Stimulated activated effector memory CD8-positive, alpha-beta T cell treated with anti-CD3 and anti-CD28 coated beads, Interleukin-12 subunit alpha, Interleukin-12 subunit beta, amount 100 ng/mL, for 72 hours (primary cell): ENCODE data around the gene HAUS3.

ENCODE experiments used
- ATAC-seq: fragments of 150-1000 bp; cut with Tn5 transposase; 2 replicates; pipeline ENCODE4 v1.10.0; 2021
- DNase-seq, 2 donors: peaks; one replicate each; pipeline ENCODE4 v3.0.0; 2021 to 2022; ENCODE audit warnings: low spot score in 2 of 2
- H3K27ac Mint-ChIP-seq: one replicate; pipeline ENCODE4 v1.8.0; 2022; ENCODE audit warnings: mild to moderate bottlenecking, mixed read lengths
- H3K36me3 Mint-ChIP-seq: one replicate; pipeline ENCODE4 v1.8.0; 2022; ENCODE audit warnings: mild to moderate bottlenecking, mixed read lengths
- H3K4me1 Mint-ChIP-seq: one replicate; pipeline ENCODE4 v1.8.0; 2022; ENCODE audit warnings: mixed read lengths
- H3K4me3 Mint-ChIP-seq: one replicate; pipeline ENCODE4 v1.8.0; 2022; ENCODE audit warnings: mild to moderate bottlenecking, mixed read lengths
- H3K9me3 Mint-ChIP-seq: one replicate; pipeline ENCODE4 v1.8.0; 2022; ENCODE audit warnings: mixed read lengths

The HAUS3 gene

DNA sequence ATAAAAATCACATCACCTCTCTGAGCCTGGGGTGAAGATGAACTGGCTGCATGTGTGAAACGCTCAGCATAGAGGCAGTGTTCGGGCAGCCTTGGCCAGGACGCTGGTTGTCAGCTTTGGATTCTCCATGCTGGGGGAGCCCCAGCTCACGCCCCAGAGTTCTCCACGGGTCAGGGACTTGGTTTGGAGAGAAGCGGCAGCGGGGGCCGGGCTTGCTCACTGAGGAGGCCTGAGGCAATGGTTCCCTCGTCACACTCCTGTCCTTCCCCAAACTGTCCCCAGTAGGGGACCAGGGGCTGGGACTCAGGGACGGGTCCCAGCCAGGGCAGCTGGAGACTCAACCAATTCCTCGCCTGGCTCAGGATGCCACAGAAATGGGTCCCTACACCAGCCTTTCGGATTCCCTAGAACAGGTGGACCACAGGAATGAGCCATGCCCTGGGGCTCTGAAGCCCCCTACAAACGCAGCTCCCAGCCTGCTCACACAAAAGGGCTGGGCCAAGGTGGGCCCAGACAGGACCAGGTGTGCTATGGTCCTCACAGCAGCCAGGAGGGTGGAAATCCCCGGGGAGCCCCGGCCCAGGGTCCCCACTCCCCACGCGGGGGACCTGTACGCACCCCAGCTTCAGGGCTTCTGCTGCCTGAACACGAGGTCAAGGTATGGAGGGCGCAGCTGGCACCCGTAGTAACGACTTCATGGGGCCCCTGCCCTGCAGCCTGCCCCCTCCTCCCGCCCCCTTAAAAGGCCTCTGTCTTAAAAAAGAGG is 18.6 kb upstream of the HAUS3 start:
- DNase-seq (no peak), ATAC-seq (no peak)
- Mint-ChIP-seq H3K36me3 (peaks cover 8% of the 10 kb centered on the region), H3K4me1 (peaks cover 7% of the 10 kb centered on the region), H3K9me3 (no peaks in the 10 kb centered on the region), H3K27ac (peak overlapping the region; percentile 8), H3K4me3 (peak overlapping the region; percentile 66)

DNA sequence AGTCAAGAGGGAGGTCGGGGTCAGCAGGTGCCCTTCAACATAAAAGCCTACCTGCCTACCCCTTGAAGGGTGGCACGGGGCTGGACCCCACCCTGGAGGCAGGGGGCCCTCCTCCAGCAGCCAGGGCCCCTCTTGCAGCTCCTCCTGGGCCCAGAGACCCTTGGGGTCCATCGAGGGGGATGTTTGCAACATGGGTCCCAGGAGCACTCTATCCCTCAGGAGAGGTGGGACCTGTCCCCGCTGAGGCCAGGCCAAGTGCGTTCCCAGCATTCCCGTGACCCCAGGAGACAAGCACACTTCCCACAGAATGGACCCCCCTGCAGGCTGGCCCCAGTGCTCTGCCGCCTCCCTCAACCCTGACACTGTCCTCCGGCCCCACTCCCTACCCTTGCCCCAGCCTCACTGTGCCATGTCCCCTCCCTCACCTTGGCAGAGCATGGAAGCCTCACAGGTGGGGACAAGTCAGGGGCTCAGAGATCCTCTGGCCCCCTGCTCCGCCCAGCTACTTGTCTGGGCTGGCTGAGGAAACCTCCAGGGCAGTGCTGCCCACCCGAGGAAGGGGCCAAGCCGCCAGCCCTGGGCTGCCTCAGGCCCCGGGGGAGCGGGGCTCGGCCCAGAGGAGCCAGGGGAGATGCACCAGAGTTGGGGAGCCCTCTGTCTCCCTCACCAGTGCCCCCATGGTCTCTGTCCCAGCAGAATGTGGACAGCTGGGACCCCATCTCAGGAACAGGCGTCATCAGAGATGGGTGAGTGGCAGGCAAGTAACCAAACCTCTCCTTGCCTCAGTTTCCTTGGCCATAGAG is 17.8 kb upstream of the HAUS3 start:
- peak overlapping the region; percentile 8 for H3K27ac Mint-ChIP-seq
- H3K4me3 Mint-ChIP-seq, result peak overlapping the region; percentile 66
- no peaks in the 10 kb centered on the region for H3K9me3 Mint-ChIP-seq
- peaks cover 10% of the 10 kb centered on the region for H3K36me3 Mint-ChIP-seq
- DNase-seq (no peak), ATAC-seq (no peak)
- H3K4me1 Mint-ChIP-seq, result peaks cover 7% of the 10 kb centered on the region

DNA sequence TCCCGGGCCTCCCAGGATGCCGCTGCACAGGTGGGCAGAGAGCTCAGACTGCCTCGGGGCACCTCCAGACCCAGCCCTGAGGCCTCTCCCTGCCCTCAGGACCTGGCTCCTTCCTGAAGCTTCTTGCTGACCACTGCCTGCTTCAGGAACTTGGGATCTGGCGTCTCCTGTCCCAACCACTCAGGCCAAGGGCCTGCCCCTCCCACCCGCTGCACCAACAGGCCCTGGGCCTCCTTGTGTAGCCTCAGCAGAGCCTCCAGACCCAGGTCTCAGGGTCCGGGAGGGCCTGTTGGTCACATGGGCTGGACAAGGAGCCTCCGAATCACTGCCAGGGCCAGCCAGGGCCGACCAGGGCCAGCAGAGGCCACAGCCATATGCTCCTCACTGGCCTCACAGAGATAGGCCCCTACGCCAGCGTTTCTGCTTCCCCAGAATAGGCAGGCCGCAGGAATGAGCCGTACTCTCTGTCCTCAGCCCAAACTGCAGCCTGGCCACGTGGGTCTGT is 17.2 kb upstream of the HAUS3 start:
- peaks cover 7% of the 10 kb centered on the region for H3K4me1 Mint-ChIP-seq
- DNase-seq, result no peak
- no peaks in the 10 kb centered on the region for H3K9me3 Mint-ChIP-seq
- H3K4me3 Mint-ChIP-seq, result no peak overlapping the region
- peaks cover 11% of the 10 kb centered on the region for H3K36me3 Mint-ChIP-seq
- ATAC-seq, result no peak
- no peak overlapping the region for H3K27ac Mint-ChIP-seq

DNA sequence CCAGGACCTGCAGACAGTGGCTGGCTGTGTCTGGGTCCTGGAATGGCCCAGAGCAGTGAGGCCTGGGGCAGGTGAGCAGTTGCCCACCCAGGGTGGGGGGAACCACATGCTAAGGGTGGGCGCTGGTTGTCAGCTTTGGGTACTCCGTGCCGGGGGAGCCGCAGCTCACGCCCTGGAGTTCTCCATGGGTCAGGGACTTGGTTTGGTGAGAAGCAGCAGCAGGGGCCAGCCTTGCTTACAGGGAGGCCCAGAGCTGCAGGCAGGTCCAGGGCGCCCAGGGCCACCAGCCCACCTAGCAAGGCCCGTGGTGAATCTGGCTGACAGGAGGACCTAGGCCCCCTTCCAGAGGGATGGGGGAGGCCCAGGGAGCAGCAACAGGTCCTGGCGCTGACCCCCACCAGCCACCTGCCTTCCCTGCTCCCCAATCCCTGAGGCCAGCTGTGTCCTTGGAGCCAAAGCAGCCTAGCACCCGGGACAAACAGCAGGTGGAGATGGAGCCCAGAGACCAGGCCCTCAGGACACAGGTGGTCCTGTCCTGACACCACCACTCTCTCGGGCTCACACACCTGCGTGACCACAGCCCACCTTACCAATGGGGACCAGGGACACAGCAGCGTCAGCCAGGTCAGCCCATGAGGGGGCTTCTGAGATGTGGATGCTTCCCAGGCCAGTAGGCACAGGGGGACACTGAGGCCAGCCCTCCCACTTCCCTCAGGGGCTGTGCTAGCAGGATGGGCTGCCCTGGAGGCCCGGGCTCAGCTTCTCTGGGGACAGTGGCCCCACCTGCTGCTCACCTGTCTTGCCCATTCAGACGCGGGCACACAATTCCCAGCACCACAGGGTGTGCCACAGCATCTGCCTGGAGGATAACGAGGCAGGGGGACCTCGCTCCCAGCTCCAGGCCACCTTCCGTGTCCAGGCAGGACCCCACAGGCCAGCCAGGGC is 16.4 kb upstream of the HAUS3 start:
- H3K36me3 Mint-ChIP-seq, result peaks cover 10% of the 10 kb centered on the region
- H3K27ac Mint-ChIP-seq, result peak overlapping the region; percentile 77
- H3K4me3 Mint-ChIP-seq, result no peak overlapping the region
- ATAC-seq (no peak), DNase-seq (no peak)
- H3K9me3 Mint-ChIP-seq, result no peaks in the 10 kb centered on the region
- peaks cover 7% of the 10 kb centered on the region for H3K4me1 Mint-ChIP-seq

DNA sequence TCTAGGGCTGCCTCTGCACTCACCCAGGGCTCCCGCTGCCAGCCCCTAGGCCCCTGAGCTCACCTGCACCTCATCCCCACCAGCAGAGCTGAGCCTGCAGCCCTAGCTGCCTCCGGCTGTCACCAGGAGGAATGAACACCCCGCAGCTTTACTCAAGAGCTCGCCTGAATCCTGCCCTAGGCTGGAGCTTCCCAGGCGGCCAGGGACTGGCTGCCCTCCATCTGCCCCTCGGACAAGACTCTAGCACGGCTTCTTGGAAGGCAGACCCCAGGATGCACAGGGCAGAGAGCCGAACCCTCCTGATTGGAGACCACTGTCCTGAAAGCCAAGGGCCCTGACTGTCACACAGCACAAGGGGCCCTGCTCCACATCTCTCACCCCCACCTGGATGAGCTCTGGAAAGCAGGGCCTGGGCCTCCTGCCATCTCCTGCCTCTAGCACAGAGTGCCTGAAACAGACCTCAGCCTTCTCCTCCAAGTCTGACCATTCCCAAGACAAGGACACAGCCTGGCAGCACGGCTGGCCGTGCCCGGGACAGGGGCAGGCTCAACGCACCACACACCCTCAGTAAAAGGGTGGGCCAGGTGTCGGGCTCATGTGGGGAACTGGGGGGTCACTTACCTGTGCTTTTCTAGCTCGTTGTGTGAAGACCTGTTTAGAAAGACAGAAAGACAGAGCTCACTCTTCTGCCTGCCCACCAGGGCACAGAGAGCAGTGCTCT is 15.6 kb upstream of the HAUS3 start:
- ATAC-seq (no peak), DNase-seq (no peak)
- Mint-ChIP-seq H3K4me3 (no peak overlapping the region), H3K4me1 (peaks cover 12% of the 10 kb centered on the region), H3K36me3 (peaks cover 10% of the 10 kb centered on the region), H3K27ac (peak overlapping the region; percentile 77), H3K9me3 (no peaks in the 10 kb centered on the region)

DNA sequence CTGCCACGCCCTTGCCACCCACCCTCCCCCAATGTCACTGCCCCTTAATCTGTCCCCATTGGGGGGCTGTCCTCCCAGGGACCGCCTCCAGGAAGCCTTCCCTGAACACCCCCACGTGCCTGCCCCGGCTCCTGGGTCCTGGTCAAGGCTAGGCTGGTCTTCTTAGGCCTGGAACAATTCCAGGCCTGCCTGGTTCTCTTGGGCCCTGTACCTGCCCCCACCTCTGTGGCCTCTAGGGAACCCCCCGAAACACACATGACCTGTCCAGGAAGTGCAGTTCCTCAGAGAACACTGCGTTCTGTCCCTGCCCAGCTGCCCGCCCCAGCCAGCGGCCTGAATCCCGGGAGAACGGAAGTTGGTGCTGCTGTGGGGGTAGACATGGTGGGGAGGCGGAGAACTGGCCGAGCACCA is 14.9 kb upstream of the HAUS3 start:
- ATAC-seq (no peak), DNase-seq (peak in 1 of 2 donors; percentile 43)
- H3K9me3 Mint-ChIP-seq, result no peaks in the 10 kb centered on the region
- no peak overlapping the region for H3K4me3 Mint-ChIP-seq
- peaks cover 10% of the 10 kb centered on the region for H3K36me3 Mint-ChIP-seq
- H3K27ac Mint-ChIP-seq, result peak overlapping the region; percentile 77
- H3K4me1 Mint-ChIP-seq, result peaks cover 12% of the 10 kb centered on the region

DNA sequence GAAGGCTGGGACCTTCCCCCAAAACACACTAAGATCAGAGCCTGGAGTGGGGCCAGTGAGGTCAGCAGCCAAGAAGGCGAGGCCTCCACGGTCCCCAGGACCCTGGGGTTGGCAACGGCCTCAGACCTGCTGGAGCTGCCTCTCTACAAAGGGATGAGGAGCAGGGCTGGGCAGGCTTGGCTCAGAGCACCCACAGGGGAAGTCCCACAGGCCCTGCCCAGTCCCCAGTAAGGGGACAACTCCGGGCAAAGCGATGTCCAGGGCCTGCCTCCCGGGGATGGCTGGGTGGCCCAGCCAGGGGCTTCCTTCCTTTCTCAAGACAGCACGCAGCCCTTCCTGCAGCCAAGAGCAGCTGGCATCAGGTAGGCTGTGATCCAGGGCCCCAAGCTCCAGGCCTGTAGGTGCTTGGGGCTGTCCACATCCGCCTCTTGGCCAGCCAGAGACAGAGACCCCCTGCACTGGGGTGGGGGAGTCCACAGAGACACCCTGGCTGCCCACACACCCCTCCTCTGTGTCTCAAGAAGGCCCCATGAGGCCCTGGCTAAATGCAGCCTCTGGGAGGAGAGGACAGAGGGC is 14.3 kb upstream of the HAUS3 start:
- peak in 1 of 2 donors; percentile 48 for DNase-seq
- H3K4me1 Mint-ChIP-seq, result peaks cover 12% of the 10 kb centered on the region
- H3K36me3 Mint-ChIP-seq, result peaks cover 10% of the 10 kb centered on the region

DNA sequence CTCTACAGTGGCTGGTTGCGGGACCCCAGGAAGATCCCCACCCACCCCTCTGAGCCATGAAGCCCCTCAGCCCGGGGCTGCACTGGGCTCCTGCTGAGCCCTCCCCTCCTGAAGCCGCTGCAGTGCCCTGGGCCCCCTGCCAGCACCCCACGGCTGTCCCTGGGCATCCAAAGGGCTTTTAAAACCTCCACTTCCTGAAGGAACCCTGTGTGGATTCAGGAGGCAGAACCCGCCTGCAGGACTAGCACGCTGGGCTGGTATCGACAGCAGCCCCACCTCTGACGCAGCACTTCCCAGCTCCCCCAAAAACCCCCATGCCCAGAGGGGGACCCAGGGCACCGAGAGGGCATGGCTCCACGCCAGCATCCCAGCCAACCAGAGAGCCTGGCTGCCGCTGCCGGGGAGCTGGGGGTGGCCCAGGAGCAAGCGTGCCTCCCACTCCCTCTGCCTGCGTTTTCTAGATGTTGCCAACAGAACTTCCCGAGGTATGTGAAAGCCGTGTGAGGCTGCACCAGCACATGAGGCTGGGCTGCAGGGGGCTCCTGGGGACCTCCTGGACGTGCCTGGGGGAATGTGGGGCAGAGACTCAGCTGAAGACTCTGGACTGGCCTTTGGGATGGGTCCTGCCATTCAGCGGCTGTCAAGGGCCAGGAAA is 13.7 kb upstream of the HAUS3 start:
- H3K27ac Mint-ChIP-seq, result peak overlapping the region; percentile 77
- DNase-seq, result peak in 1 of 2 donors; percentile 44

More for the DNA sequence above, 14.3 kb upstream of the HAUS3 start:
- no peak for ATAC-seq
- no peaks in the 10 kb centered on the region for H3K9me3 Mint-ChIP-seq
- peak overlapping the region; percentile 77 for H3K27ac Mint-ChIP-seq
- no peak overlapping the region for H3K4me3 Mint-ChIP-seq

DNA sequence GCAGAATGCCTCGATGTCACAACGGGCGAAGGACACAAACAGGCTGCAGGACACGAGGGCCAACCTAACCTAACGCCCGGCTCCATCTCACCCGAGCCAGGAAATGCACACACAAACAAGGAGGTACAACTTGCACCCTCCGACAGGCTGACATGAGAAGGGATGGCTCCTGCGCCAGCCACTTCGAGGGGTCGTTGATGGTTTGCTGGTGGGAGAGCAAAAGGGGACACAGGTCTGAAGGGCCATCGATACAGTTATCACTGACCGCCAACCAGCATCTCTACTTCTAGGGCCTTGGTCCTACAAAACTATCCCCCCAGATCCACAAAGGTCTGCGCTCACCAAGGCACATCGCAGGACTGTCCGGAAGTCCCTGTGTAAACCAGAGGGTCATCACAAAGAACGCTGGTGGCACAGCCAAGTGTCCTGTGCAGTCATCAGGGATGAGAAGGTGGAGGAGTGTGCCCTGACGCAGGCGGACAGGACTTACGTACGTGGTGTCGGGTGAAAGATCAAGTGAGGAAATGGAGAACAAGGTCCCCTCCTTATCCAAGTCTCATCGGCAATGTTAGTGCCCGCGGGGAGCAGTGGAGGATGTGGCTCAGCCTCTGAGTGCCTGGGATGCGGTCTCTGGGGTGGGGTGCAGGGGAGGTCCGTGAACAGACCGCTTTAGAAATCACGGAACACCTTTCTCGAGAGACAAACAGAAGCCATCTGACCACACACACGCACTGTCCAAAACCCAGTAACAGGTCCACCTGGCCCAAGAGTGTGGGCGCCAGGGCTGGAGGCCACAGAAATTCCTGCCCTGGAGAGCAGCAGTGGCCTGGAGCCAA is 13.0 kb upstream of the HAUS3 start:
- H3K4me3 Mint-ChIP-seq, result no peak overlapping the region
- DNase-seq (no peak), ATAC-seq (no peak)
- no peaks in the 10 kb centered on the region for H3K9me3 Mint-ChIP-seq
- peaks cover 12% of the 10 kb centered on the region for H3K4me1 Mint-ChIP-seq
- H3K36me3 Mint-ChIP-seq, result peaks cover 10% of the 10 kb centered on the region
- peak overlapping the region; percentile 77 for H3K27ac Mint-ChIP-seq

More for the DNA sequence above, 13.7 kb upstream of the HAUS3 start:
- ATAC-seq, result no peak
- Mint-ChIP-seq H3K9me3 (no peaks in the 10 kb centered on the region), H3K4me1 (peaks cover 12% of the 10 kb centered on the region), H3K4me3 (no peak overlapping the region), H3K36me3 (peaks cover 10% of the 10 kb centered on the region)

DNA sequence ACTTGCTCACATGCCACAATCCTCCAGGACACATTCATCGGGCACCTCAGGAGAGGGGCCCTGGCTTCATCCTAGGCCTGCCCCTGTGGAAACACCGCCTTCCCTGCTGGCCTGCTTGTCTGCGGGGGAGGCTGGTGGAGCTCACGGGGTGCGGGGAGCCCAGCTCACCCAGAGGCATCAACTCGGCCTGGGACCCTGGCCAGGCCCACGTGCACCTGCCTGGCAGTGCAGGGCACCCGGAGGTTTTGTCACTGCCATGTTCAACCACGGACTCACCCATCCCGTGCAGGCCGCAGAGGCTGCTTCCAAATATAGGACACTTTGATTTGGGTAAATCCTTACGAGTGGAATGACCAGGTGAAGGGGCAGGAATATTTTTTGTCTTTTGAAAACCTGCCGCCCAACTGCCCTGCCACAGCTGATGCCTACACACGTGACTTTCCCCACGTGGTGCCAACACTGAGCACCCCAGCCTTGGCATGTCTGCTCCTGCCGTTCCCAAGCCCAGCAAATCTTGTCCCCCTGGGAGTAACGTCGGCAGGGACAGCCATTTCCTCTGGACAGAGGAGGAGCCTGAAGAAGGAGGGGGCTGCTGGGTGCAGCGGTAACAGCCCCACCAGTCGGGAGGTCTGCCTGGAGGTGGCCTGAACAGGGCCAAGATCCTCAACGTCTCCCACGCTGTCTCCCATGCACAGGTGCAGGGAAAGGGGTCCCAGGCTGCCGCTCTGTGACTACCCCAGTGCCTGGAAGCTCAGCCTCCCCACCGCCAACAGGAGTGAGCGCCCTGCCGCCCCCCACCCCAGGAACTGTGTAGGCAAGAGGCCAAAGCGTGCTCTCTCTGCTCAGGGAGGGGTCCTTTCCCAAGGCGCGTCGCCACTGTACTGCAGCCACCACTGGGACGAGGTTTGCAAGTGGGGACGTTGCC is 11.5 kb upstream of the HAUS3 start:
- no peak overlapping the region for H3K4me3 Mint-ChIP-seq
- peaks cover 12% of the 10 kb centered on the region for H3K4me1 Mint-ChIP-seq
- peak overlapping the region; percentile 72 for H3K27ac Mint-ChIP-seq
- ATAC-seq (no peak), DNase-seq (no peak)
- peaks cover 15% of the 10 kb centered on the region for H3K36me3 Mint-ChIP-seq
- no peaks in the 10 kb centered on the region for H3K9me3 Mint-ChIP-seq

DNA sequence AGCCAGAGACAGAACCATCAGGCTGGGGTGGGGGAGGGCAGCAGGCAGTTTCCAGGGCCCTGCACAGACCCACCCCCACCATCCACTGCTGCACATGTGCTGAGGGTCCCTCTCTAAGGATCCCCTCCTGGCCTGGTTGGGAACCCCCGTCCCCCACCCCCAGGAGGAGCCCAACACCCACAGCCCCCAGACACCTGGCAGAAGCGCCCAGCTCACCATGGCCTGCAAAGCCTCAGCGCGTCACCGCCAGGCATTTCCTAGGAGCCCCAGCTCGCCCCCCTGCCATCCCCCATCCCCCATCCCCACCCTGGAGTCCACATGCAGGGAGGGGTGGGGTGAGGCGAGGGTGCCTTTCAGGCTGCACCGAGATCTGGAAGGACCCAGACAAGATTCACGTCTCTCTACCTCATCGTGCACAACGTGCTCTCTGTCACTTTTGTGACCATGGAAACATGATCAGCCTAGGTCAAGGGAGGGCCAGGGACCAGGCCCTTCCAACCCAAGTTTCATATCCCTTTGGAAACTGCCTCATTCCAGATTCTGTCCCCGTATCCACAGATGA is 10.7 kb upstream of the HAUS3 start:
- ATAC-seq, result no peak
- H3K4me1 Mint-ChIP-seq, result peaks cover 12% of the 10 kb centered on the region
- H3K27ac Mint-ChIP-seq, result peak overlapping the region; percentile 69
- peaks cover 15% of the 10 kb centered on the region for H3K36me3 Mint-ChIP-seq
- no peak for DNase-seq
- H3K4me3 Mint-ChIP-seq, result no peak overlapping the region
- H3K9me3 Mint-ChIP-seq, result no peaks in the 10 kb centered on the region
